ENCODE measurements around the gene CENPF. TPM values are rescaled to one million over a fixed set of nuclear protein-coding genes. Genes with fewer than 3 reads are reported as not detected.

Gene CENPF
- total RNA-seq, 4 donors from 2014 or later = 13.8 to 26.3 (median 18.8) TPM

- H3K4me3 ChIP-seq = no peak overlapping the region
- H3K36me3 ChIP-seq = peaks cover 0 to 40% (median 0%) of the 10 kb centered on the region in 3 donors
- intact Hi-C loops (cut with DNase I) = no loop called here
- no peak for DNase-seq
- H3K27me3 ChIP-seq = no peaks in the 10 kb centered on the region
- H3K9me3 ChIP-seq = no peaks in the 10 kb centered on the region
- H3K27ac ChIP-seq = no peak overlapping the region
- no peaks in the 10 kb centered on the region for H3K4me1 ChIP-seq
- no peak for TF ChIP-seq POLR2A (IDR thresholded peaks at IDR 0.05)
- no peak for TF ChIP-seq CTCF (IDR thresholded peaks at IDR 0.05)
These were observed 31.3 kb downstream of the CENPF start for GRCh38 chr1:214634267-214634666.

GRCh38 chr1:214635086-214635485, 32.1 kb downstream of the CENPF start:
- no peak overlapping the region for H3K27ac ChIP-seq
- no peak overlapping the region for H3K4me3 ChIP-seq
- DNase-seq = no peak
- no peaks in the 10 kb centered on the region for H3K27me3 ChIP-seq
- no peaks in the 10 kb centered on the region for H3K4me1 ChIP-seq
- intact Hi-C loops (cut with DNase I) = no loop called here
- 82 to 95% methylated on average over 3 of the region's 3 CpGs for WGBS, 2 donors
- TF ChIP-seq POLR2A (IDR thresholded peaks at IDR 0.05) = no peak
- TF ChIP-seq CTCF (IDR thresholded peaks at IDR 0.05) = no peak
- no peaks in the 10 kb centered on the region for H3K9me3 ChIP-seq
- peaks cover 0 to 37% (median 0%) of the 10 kb centered on the region in 3 donors for H3K36me3 ChIP-seq

GRCh38 chr1:214635506-214635905, 32.5 kb downstream of the CENPF start:
- no peak for DNase-seq
- Histone ChIP-seq H3K27ac (no peak overlapping the region), H3K4me3 (no peak overlapping the region), H3K27me3 (no peaks in the 10 kb centered on the region), H3K36me3 (peaks cover 0 to 37% (median 0%) of the 10 kb centered on the region in 3 donors), H3K9me3 (no peaks in the 10 kb centered on the region), H3K4me1 (no peaks in the 10 kb centered on the region)
- no peak for TF ChIP-seq CTCF (IDR thresholded peaks at IDR 0.05)
- no peak for TF ChIP-seq POLR2A (IDR thresholded peaks at IDR 0.05)
- 91 to 93% methylated on average over 4 of the region's 4 CpGs for WGBS, 2 donors
- intact Hi-C loops (cut with DNase I) = no loop called here

- H3K4me1 ChIP-seq = no peaks in the 10 kb centered on the region
- peaks cover 0 to 33% (median 0%) of the 10 kb centered on the region in 3 donors for H3K36me3 ChIP-seq
- no peak for TF ChIP-seq CTCF (IDR thresholded peaks at IDR 0.05)
- TF ChIP-seq POLR2A (IDR thresholded peaks at IDR 0.05) = no peak
- no peak for DNase-seq
- intact Hi-C loops (cut with DNase I) = no loop called here
- H3K4me3 ChIP-seq = no peak overlapping the region
- H3K27me3 ChIP-seq = no peaks in the 10 kb centered on the region
- 94 to 97% methylated on average over 5 of the region's 5 CpGs for WGBS, 2 donors
- no peaks in the 10 kb centered on the region for H3K9me3 ChIP-seq
- no peak overlapping the region for H3K27ac ChIP-seq
These were observed 33.4 kb downstream of the CENPF start for GRCh38 chr1:214636436-214636835.

- Histone ChIP-seq H3K27me3 (no peaks in the 10 kb centered on the region), H3K4me1 (no peaks in the 10 kb centered on the region), H3K9me3 (no peaks in the 10 kb centered on the region), H3K27ac (no peak overlapping the region), H3K4me3 (no peak overlapping the region), H3K36me3 (peaks cover 0 to 26% (median 0%) of the 10 kb centered on the region in 3 donors)
- intact Hi-C loops (cut with DNase I) = no loop called here
- DNase-seq = no peak
- no peak for TF ChIP-seq POLR2A (IDR thresholded peaks at IDR 0.05)
- no peak for TF ChIP-seq CTCF (IDR thresholded peaks at IDR 0.05)
These were observed 34.1 kb downstream of the CENPF start for GRCh38 chr1:214637125-214637524.

All from esophagus squamous epithelium (tissue), 5 donors.